A549 (cell line): ENCODE measurements around the gene GPX3. TPM values are rescaled to one million over a fixed set of nuclear protein-coding genes. Genes with fewer than 3 reads are reported as not detected.

Experiments
- ATAC-seq, 2 experiments: fragments of 200-7000 bp in 1 of 2; fragments of >200 bp in 1 of 2; cut with Nextera tagmentation in 1 of 2; cut with Tn5 transposase in 1 of 2; 3 replicates each; pipeline versions ENCODE4 v1.8.0 to v1.9.1; 2018 to 2020; ENCODE audit warnings: mild to moderate bottlenecking in 1 of 2, moderate library complexity in 1 of 2
- CTCF ChIA-PET: fragments of 300-600 bp; sonication (Branson Sonifier 250); formaldehyde crosslinking; extraction: SDS; loops from one replicate; lab custom pipeline; 2021; ENCODE audit warnings: antibody characterized with exemption, inconsistent platforms; lab: Yijun Ruan, JAX
- POLR2A ChIA-PET: fragments of 350-600 bp; formaldehyde crosslinking; extraction: SDS; loops from one replicate; lab custom pipeline; 2021; ENCODE audit warnings: antibody characterized with exemption, inconsistent platforms; lab: Yijun Ruan, JAX
- DNase-seq, 2 experiments: peaks; one replicate each; pipeline versions ENCODE4 v3.0.0 to v3.0.0-alpha.2; 2011 to 2016; ENCODE audit warnings: low read depth in 1 of 2, low spot score in 1 of 2
- FAIRE-seq: peaks from 2 replicates; lab custom pipeline; 2011; peaks lifted over from hg19 to GRCh38; lab: Jason Lieb, UNC
- H3K27ac ChIP-seq, 2 experiments: fragments of >200 bp; sonication (Bioruptor Twin); formaldehyde crosslinking; 3 replicates each; pipeline ENCODE4 v1.5.1; 2016 to 2017
- H3K4me1 ChIP-seq: fragments of >200 bp; sonication (Bioruptor Twin); formaldehyde crosslinking; 3 replicates; pipeline ENCODE4 v1.6.1; 2016
- H3K4me2 ChIP-seq: fragments of >200 bp; sonication (Bioruptor Twin); formaldehyde crosslinking; 3 replicates; pipeline ENCODE4 v1.6.1; 2016
- H3K4me3 ChIP-seq: fragments of >200 bp; sonication (Bioruptor Twin); formaldehyde crosslinking; 3 replicates; pipeline ENCODE4 v1.5.1; 2016
- H3K9me3 ChIP-seq: fragments of >200 bp; sonication (Bioruptor Twin); formaldehyde crosslinking; 3 replicates; pipeline ENCODE4 v1.6.1; 2016
- BCL3 ChIP-seq: fragments of >200 bp; sonication (Bioruptor Twin); formaldehyde crosslinking; IDR thresholded peaks from 3 replicates; pipeline ENCODE4 v1.6.1; 2016
- CBX8 ChIP-seq: fragments of 200-600 bp; sonication (generic); IDR thresholded peaks from 2 replicates; pipeline ENCODE4 v1.6.1; 2016
- CHD2 ChIP-seq: fragments of 150-350 bp; IDR thresholded peaks from 2 replicates; pipeline ENCODE4 v1.6.1; 2014; ENCODE audit warnings: low read length; ENCODE audit not compliant: partially characterized antibody
- CHD4 ChIP-seq: fragments of 200-600 bp; sonication (generic); IDR thresholded peaks from 2 replicates; pipeline ENCODE4 v1.6.1; 2016; ENCODE audit warnings: antibody characterized with exemption, mild to moderate bottlenecking, borderline replicate concordance
- CTCF ChIP-seq: fragments of >200 bp; sonication (Bioruptor Twin); formaldehyde crosslinking; IDR thresholded peaks from 3 replicates; pipeline ENCODE4 v1.5.1; 2016
- EHF ChIP-seq: fragments of 250-450 bp; sonication (Bioruptor Pico); IDR thresholded peaks from 2 replicates; pipeline ENCODE4 v1.5.0; 2020; ENCODE audit warnings: mild to moderate bottlenecking
- ELK1 ChIP-seq: fragments of 150-350 bp; IDR thresholded peaks from 2 replicates; pipeline ENCODE4 v1.6.1; 2014; ENCODE audit warnings: low read depth, mild to moderate bottlenecking, low read length
- EP300 ChIP-seq, 2 experiments: fragments of >200 bp; sonication (Bioruptor Twin); formaldehyde crosslinking; IDR thresholded peaks; 2 replicates in 1 of 2; 3 replicates in 1 of 2; pipeline ENCODE4 v1.6.1; 2016 to 2017
- ESRRA ChIP-seq: fragments of 150-350 bp; IDR thresholded peaks from 2 replicates; pipeline ENCODE4 v1.6.1; 2014; ENCODE audit warnings: mild to moderate bottlenecking, low read length, borderline replicate concordance
- FOSB ChIP-seq: fragments of 250-450 bp; sonication (Bioruptor Pico); IDR thresholded peaks from 2 replicates; pipeline ENCODE4 v1.5.0; 2020; ENCODE audit warnings: mild to moderate bottlenecking, moderate library complexity
- FOSL2 ChIP-seq, 2 experiments: fragments of 450-650 bp in 1 of 2; fragments of >200 bp in 1 of 2; sonication (Bioruptor Twin) in 1 of 2; formaldehyde crosslinking; IDR thresholded peaks; 2 replicates each; pipeline versions ENCODE4 v1.5.0 to v1.6.1; 2016 to 2020; ENCODE audit warnings: mild to moderate bottlenecking in 1 of 2, moderate library complexity in 1 of 2
- FOXS1 ChIP-seq: fragments of 250-450 bp; sonication (Bioruptor Pico); IDR thresholded peaks from 2 replicates; pipeline ENCODE4 v1.5.0; 2020; ENCODE audit warnings: mild to moderate bottlenecking, moderate library complexity
- HDAC2 ChIP-seq: fragments of 200-600 bp; sonication (generic); IDR thresholded peaks from 2 replicates; pipeline ENCODE4 v1.6.1; 2016
- JUN ChIP-seq, 2 experiments: fragments of >200 bp; sonication (Bioruptor Twin); formaldehyde crosslinking; IDR thresholded peaks; 2 replicates in 1 of 2; 3 replicates in 1 of 2; pipeline ENCODE4 v1.6.1; 2016 to 2017
- JUNB ChIP-seq: fragments of >200 bp; sonication (Bioruptor Twin); formaldehyde crosslinking; IDR thresholded peaks from 2 replicates; pipeline ENCODE4 v1.6.1; 2016
- KDM1A ChIP-seq: fragments of 200-600 bp; sonication (generic); IDR thresholded peaks from 2 replicates; pipeline ENCODE4 v1.6.1; 2016; ENCODE audit warnings: low read depth, mild to moderate bottlenecking
- MAFK ChIP-seq: fragments of 450-650 bp; IDR thresholded peaks from 2 replicates; pipeline ENCODE4 v1.6.1; 2014; ENCODE audit not compliant: partially characterized antibody
- MAX ChIP-seq: IDR thresholded peaks from 2 replicates; pipeline ENCODE4 v1.6.1; 2012
- NFE2L2 ChIP-seq: fragments of 150-350 bp; conservative IDR thresholded peaks from 2 replicates; pipeline ENCODE4 v1.6.1; 2014; ENCODE audit warnings: low read length
- NR3C1 ChIP-seq: fragments of >200 bp; sonication (Bioruptor Twin); formaldehyde crosslinking; IDR thresholded peaks from 3 replicates; pipeline ENCODE4 v1.6.1; 2017
- PHF8 ChIP-seq: fragments of 200-600 bp; sonication (generic); IDR thresholded peaks from 2 replicates; pipeline ENCODE4 v1.6.1; 2016; ENCODE audit warnings: low read depth, mild to moderate bottlenecking, antibody characterized with exemption, moderate library complexity, borderline replicate concordance
- POLR2AphosphoS2 ChIP-seq: conservative IDR thresholded peaks from 2 replicates; pipeline ENCODE4 v1.6.1; 2012; ENCODE audit warnings: low read length, improper control_type of control experiment, inconsistent platforms
- RAD21 ChIP-seq, 2 experiments: fragments of >200 bp in 1 of 2; sonication (Bioruptor Twin) in 1 of 2; formaldehyde crosslinking in 1 of 2; IDR thresholded peaks in 1 of 2; conservative IDR thresholded peaks in 1 of 2; 2 replicates in 1 of 2; 3 replicates in 1 of 2; pipeline ENCODE4 v1.6.1; 2012 to 2018; ENCODE audit warnings: inconsistent platforms in 1 of 2
- RARB ChIP-seq: fragments of 250-450 bp; sonication (Bioruptor Pico); IDR thresholded peaks from 2 replicates; pipeline ENCODE4 v1.8.0; 2021; ENCODE audit warnings: mild to moderate bottlenecking, moderate library complexity
- RCOR1 ChIP-seq: fragments of 150-350 bp; IDR thresholded peaks from 2 replicates; pipeline ENCODE4 v1.6.1; 2014; ENCODE audit warnings: antibody characterized with exemption, low read length, low read depth
- SREBF2 ChIP-seq: fragments of 450-650 bp; IDR thresholded peaks from 2 replicates; pipeline ENCODE4 v1.6.1; 2014; ENCODE audit warnings: mild to moderate bottlenecking, moderate library complexity
- TP53 ChIP-seq: fragments of 250-450 bp; sonication (Bioruptor Pico); IDR thresholded peaks from 2 replicates; pipeline ENCODE4 v1.5.0; 2021; ENCODE audit warnings: mild to moderate bottlenecking, moderate library complexity
- ZFP36 ChIP-seq: fragments of 450-650 bp; IDR thresholded peaks from 2 replicates; pipeline ENCODE4 v1.6.1; 2014; ENCODE audit warnings: borderline replicate concordance; ENCODE audit not compliant: partially characterized antibody
- ZSCAN20 ChIP-seq: fragments of 250-450 bp; sonication (Bioruptor Pico); IDR thresholded peaks from 2 replicates; pipeline ENCODE4 v1.8.0; 2022; ENCODE audit warnings: mild to moderate bottlenecking, moderate library complexity
- WGBS: methylation state at CpG from one replicate; pipeline ENCODE4 v1.1.6; 2017; ENCODE audit errors: missing lambda C conversion rate; 5-methylcytosine and 5-hydroxymethylcytosine counted together
- polyA plus RNA-seq, 4 experiments: library from polyadenylated mRNA; depleted of rRNA in 3 of 4; stranded (reverse); fragments of >200 nt; fragmentation: RNase III in 1 of 4; extraction: RNeasy Plus Mini Kit Qiagen cat#74134 plus additional on column Dnase treatment in 1 of 4; gene quantifications; 2 replicates in 3 of 4; 3 replicates in 1 of 4; pipeline ENCODE4 v1.2.3, GENCODE V29; 2011 to 2017

GPX3 gene
- polyA plus RNA-seq, 2 of the 4 experiments (the other 2 are of a cell fraction) = 16.2 to 26.4 TPM

- TF ChIP-seq ZFP36 = no peak
- no peak for TF ChIP-seq FOSL2 (IDR thresholded peaks at IDR 0.05)
- TF ChIP-seq FOSL2 (CRISPR knock-in tag; IDR thresholded peaks at IDR 0.05) = no peak
Observed at GRCh38 chr5:151027961-151028479, 7.6 kb downstream of the GPX3 start (continued).

GRCh38 chr5:151028717-151029116 lies 8.3 kb downstream of the GPX3 start:
- 97% methylated on average over 6 of the region's 8 CpGs for WGBS
- Histone ChIP-seq H3K4me3 (no peak overlapping the region), H3K9me3 (no peaks in the 10 kb centered on the region), H3K27ac (no peak overlapping the region), H3K4me2 (no peak overlapping the region), H3K4me1 (no peaks in the 10 kb centered on the region)
- DNase-seq (no peak), ATAC-seq (no peak), FAIRE-seq (no peak)
- POLR2A ChIA-PET = no interaction called here
- CTCF ChIA-PET = interaction anchor here (0.6 to 15.1 kb wide), 2 partner anchors 22 to 26 kb away, joined by 3 to 151 read pairs; no protein-coding TSS in a partner anchor
- TF ChIP-seq MAX = no peak
- TF ChIP-seq FOSB (CRISPR knock-in tag) = no peak
- no peak for TF ChIP-seq ESRRA
- no peak for TF ChIP-seq RARB (CRISPR knock-in tag)
- TF ChIP-seq, all 56 proteins: peak for 0

- Histone ChIP-seq H3K4me1 (no peaks in the 10 kb centered on the region), H3K4me3 (no peak overlapping the region), H3K4me2 (no peak overlapping the region), H3K9me3 (no peaks in the 10 kb centered on the region), H3K27ac (no peak overlapping the region)
- DNase-seq (no peak), ATAC-seq (no peak), FAIRE-seq (no peak)
- 95% methylated on average over 9 of the region's 9 CpGs for WGBS
- ChIA-PET POLR2A (no interaction called here), CTCF (interaction anchor here (0.6 to 15.1 kb wide), 4 partner anchors 21 to 356 kb away, joined by 3 to 151 read pairs (median 5); no protein-coding TSS in a partner anchor)
- TF ChIP-seq CHD4 = no peak
- TF ChIP-seq CHD2 = no peak
- no peak for TF ChIP-seq FOSB (CRISPR knock-in tag)
- TF ChIP-seq EHF (CRISPR knock-in tag) = no peak
- TF ChIP-seq POLR2AphosphoS2 = no peak
- TF ChIP-seq RCOR1 = no peak
- no peak for TF ChIP-seq HDAC2
- no peak for TF ChIP-seq PHF8
- no peak for TF ChIP-seq BCL3
- no peak for TF ChIP-seq ZSCAN20 (CRISPR knock-in tag)
- no peak for TF ChIP-seq SREBF2
- TF ChIP-seq NFE2L2 = no peak
- no peak for TF ChIP-seq KDM1A
- TF ChIP-seq FOXS1 (CRISPR knock-in tag) = no peak
Observed at GRCh38 chr5:151029179-151030055, 9.0 kb downstream of the GPX3 start.

GRCh38 chr5:151030056-151030336 lies 9.6 kb downstream of the GPX3 start:
- CTCF ChIA-PET = interaction anchor here (2.8 to 15.1 kb wide), 2 partner anchors 21 to 28 kb away, joined by 7 to 151 read pairs; no protein-coding TSS in a partner anchor
- FAIRE-seq = no peak
- POLR2A ChIA-PET = no interaction called here
- Histone ChIP-seq H3K4me2 (no peak overlapping the region), H3K27ac (no peak overlapping the region), H3K9me3 (no peaks in the 10 kb centered on the region), H3K4me3 (no peak overlapping the region), H3K4me1 (no peaks in the 10 kb centered on the region)
- ATAC-seq = no peak
- 100% methylated on average over 5 of the region's 5 CpGs for WGBS
- no peak for DNase-seq
- TF ChIP-seq JUNB = no peak
- no peak for TF ChIP-seq CBX8
- no peak for TF ChIP-seq EHF (CRISPR knock-in tag)
- no peak for TF ChIP-seq ESRRA
- no peak for TF ChIP-seq NFE2L2
- TF ChIP-seq CTCF = no peak
- TF ChIP-seq EP300 (IDR thresholded peaks at IDR 0.05) = no peak
- no peak for TF ChIP-seq JUN (IDR thresholded peaks at IDR 0.05)
- TF ChIP-seq CHD2 = no peak
- TF ChIP-seq ELK1 = no peak
- no peak for TF ChIP-seq KDM1A
- no peak for TF ChIP-seq NR3C1
- no peak for TF ChIP-seq TP53 (CRISPR knock-in tag)
- TF ChIP-seq RAD21 (conservative IDR thresholded peaks at IDR 0.05 in 1 of 2, IDR thresholded peaks at IDR 0.05 in 1 of 2) = no peak
- no peak for TF ChIP-seq MAFK
